GM06990 (cell line): Measurements from ENCODE around the gene XPO6.

Experiments
- DNase-seq: peaks from one replicate; pipeline ENCODE4 v3.0.0-alpha.2; 2011; ENCODE audit not compliant: insufficient read length; ENCODE audit errors: extremely low read depth
- H3K27me3 ChIP-seq: replicated peaks from 2 replicates; pipeline ENCODE4 v1.6.0; 2011; ENCODE audit warnings: low read length; ENCODE audit not compliant: control insufficient read depth, insufficient read depth
- H3K36me3 ChIP-seq: 2 replicates; pipeline ENCODE4 v1.5.1; 2011; ENCODE audit warnings: low read length; ENCODE audit not compliant: control insufficient read depth, insufficient read depth
- H3K4me3 ChIP-seq: replicated peaks from 2 replicates; pipeline ENCODE4 v1.5.1; 2011; ENCODE audit warnings: low read depth, mild to moderate bottlenecking, control low read depth, low read length
- CTCF ChIP-seq: IDR thresholded peaks from 2 replicates; pipeline ENCODE4 v1.5.1; 2011; ENCODE audit warnings: low read length, control low read depth, mild to moderate bottlenecking, inconsistent platforms; ENCODE audit not compliant: insufficient read depth, poor library complexity, severe bottlenecking

Gene XPO6

GRCh38 chr16:28208131-28208530 is 3.6 kb downstream of the XPO6 start:
- Histone ChIP-seq H3K4me3 (no peak overlapping the region), H3K27me3 (no peaks in the 10 kb centered on the region), H3K36me3 (peaks cover 21% of the 10 kb centered on the region)
- TF ChIP-seq CTCF: no peak
- no peak for DNase-seq

- peaks cover 21% of the 10 kb centered on the region for H3K36me3 ChIP-seq
- TF ChIP-seq CTCF: no peak
- no peak overlapping the region for H3K4me3 ChIP-seq
- no peak for DNase-seq
- no peaks in the 10 kb centered on the region for H3K27me3 ChIP-seq
Measured at GRCh38 chr16:28207399-28207798, 4.4 kb downstream of the XPO6 start.

- Histone ChIP-seq H3K4me3 (no peak overlapping the region), H3K27me3 (no peaks in the 10 kb centered on the region), H3K36me3 (peaks cover 24% of the 10 kb centered on the region)
- no peak for TF ChIP-seq CTCF
- no peak for DNase-seq
Measured at GRCh38 chr16:28205974-28206373, 5.8 kb downstream of the XPO6 start.

GRCh38 chr16:28205117-28205899 is 6.5 kb downstream of the XPO6 start:
- H3K36me3 ChIP-seq: peaks cover 24% of the 10 kb centered on the region
- no peak for DNase-seq

GRCh38 chr16:28204622-28205021 is 7.1 kb downstream of the XPO6 start:
- DNase-seq: no peak
- Histone ChIP-seq H3K27me3 (no peaks in the 10 kb centered on the region), H3K4me3 (no peak overlapping the region), H3K36me3 (peaks cover 24% of the 10 kb centered on the region)
- no peak for TF ChIP-seq CTCF

More at GRCh38 chr16:28205117-28205899, 6.5 kb downstream of the XPO6 start:
- Histone ChIP-seq H3K4me3 (no peak overlapping the region), H3K27me3 (no peaks in the 10 kb centered on the region)
- no peak for TF ChIP-seq CTCF
